LHCN-M2 (cell line): ENCODE data around the gene ZNF665. TPM values are rescaled to one million over a fixed set of nuclear protein-coding genes. Genes with fewer than 3 reads are reported as not detected.
"Not testable (repeated sequence)": the region's sequence is repeated elsewhere in the genome, so short reads cannot be mapped to it uniquely, and the experiment has no call there.

Experiments used
- DNase-seq: peaks from one replicate; pipeline ENCODE4 v3.0.0-alpha.2; 2012; ENCODE audit warnings: low read depth
- polyA plus RNA-seq: library from polyadenylated mRNA; unstranded; fragments of >200 nt; gene quantifications from one replicate; pipeline ENCODE4 v1.2.1, GENCODE V29; 2012; ENCODE audit warnings: missing spikeins
- total RNA-seq: library from RNA; depleted of rRNA; stranded (reverse); fragments of >200 nt; gene quantifications from 2 replicates; pipeline ENCODE4 v1.2.3, GENCODE V29; 2014; rRNA removed

ZNF665 gene
- 0.11 TPM in 1 of 2 replicates, not detected in the other for total RNA-seq
- 0.06 TPM for polyA plus RNA-seq

GRCh38 chr19:53192771-53193534 is at the start of gene ZNF665:
Gene ZNF665 (minus strand): TSS chr19:53193358. CDS start chr19:53182898, 10,460 bp downstream.
- no peak for DNase-seq

DNA sequence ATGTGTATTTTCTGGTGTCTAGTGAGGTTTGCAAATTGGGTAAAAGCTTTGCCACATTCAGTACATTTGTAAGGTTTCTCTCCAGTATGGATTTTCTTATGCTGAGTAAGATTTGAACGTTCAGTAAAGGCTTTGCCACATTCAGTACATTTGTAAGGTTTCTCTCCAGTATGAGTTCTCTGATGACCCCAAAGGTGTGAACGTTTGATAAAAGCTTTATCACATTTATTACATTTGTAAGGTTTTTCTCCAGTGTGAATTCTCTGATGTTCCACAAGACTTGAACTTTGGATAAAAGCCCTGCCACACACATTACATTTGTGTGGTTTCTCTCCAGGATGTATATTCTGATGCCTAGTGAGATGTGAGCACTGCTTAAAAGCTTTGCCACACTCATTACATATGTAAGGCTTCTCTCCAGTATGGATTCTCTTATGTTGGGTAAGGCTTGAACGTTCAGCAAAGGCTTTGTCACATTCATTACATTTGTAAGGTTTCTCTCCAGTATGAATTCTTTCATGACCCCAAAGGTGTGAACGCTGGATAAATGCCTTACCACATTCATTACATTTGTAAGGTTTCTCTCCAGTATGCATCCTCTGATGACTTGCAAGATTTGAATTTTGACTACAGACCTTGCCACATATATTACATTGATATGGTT is 44.1 kb upstream of the ZNF665 start:
- DNase-seq, result no peak

DNA sequence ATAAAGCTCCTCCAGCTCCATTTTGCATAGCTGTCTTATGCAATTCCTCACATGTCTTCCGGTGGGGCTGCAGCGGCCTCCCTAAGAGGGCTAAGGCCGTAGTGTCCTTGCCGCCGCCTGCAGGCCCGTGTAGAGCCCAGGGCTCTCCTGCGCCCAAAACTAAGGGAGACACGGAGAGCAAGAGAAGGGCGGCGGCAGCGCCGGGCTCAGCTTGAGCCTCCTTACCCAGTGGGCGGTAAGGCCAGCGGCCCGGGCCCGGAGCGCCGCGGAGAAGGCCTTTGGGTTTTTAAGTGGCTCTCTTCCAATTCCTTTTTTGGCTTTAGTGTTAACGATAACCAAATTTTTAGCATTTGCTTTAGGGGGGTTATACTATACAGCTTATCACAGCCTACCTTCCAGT is 31.4 kb upstream of the ZNF665 start:
- no peak for DNase-seq

GRCh38 chr19:53222716-53223115 is 29.6 kb upstream of the ZNF665 start:
- not testable (repeated sequence) for DNase-seq

DNA sequence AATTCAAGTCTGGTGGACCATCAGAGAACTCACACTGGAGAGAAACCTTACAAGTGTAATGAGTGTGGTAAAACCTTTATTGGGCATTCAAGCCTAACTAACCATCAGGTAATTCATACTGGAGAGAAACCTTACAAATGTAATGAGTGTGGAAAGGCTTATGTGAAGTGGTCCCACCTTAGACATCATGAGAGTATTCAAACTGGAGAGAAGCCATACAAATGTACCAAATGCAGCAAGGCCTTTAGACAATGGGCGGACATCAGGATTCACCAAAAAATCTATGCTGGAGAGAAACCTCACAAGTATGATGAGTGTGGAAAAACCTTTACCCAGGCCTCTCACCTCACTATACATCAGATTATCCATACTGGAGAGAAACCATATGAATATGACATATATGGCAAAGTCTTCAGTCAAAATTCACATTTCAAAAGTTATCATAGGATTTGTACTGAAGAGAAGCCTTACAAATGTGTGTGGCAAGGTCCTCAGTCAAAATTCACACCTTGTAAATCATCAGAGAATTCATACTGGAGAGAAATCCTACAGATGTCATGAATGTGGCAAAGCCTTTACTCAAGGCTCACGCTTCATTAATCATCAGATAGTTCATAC is 19.7 kb upstream of the ZNF665 start:
- no peak for DNase-seq

GRCh38 chr19:53211554-53211953 is 18.4 kb upstream of the ZNF665 start:
- DNase-seq, result not testable (repeated sequence)

- peak; percentile 19 for DNase-seq
Measured at GRCh38 chr19:53196777-53197396, 3.7 kb upstream of the ZNF665 start.

DNA sequence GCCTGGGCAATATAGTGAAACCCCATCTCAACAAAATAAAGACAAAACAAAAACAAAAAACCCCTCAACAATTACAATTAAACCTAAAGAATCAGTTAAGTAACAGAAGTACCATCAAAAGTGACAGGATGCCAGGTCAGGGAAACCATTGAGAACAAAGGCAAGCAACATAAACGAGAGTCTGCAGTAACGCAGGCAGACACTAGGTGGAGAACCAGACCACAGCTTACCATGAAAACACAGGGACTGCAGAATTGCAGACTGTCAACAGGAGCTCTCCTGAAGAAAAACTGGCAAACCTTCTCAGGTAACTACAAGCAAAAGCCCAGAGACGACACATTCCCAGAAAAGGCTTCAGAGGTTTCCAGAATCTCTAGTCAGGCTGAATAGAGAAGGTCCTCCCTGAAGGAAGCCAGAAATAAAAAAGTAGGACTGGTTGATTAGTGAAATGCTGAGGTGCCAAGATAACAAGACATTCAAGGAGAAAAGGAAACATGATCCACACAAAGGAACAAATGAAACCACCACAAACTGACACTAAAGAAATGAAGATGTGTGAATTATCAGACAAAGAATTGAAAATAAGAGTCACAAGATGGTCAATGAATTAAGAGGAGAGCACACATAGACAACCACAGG is 2.2 kb upstream of the ZNF665 start:
- peak; percentile 49 for DNase-seq

DNA sequence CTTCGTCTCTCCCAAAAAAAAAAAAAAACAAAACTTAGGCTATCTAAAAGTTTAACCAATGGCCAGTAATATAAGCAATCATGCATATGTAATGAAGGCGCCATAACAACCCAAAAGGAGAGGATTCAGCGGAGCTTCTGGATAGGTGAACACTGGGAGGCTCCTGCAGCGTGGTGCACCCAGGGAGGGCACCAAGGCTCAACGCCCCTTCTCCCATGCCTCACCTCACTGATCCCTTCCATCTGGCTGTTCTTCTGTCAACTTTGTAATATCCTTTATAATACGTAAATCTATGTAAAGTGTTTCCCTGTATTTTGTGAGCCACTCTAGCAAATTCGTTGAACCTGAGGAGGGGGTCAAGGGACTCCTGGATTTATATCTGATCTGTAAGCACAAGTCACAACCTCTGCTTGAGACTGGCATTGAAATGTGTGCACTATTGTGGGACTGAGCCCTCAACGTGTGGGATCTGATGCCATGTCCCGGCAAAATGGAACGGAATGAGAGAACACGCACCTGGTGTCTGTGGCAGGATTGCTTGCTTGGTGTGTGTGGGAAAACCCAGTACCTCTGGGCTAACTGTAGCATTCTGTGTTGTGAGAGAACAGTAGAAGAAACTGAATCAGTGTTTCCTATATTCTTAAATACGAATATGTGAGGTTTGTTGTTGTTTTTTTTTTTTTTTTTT is 521 bp upstream of the ZNF665 start:
- DNase-seq, result no peak

DNA sequence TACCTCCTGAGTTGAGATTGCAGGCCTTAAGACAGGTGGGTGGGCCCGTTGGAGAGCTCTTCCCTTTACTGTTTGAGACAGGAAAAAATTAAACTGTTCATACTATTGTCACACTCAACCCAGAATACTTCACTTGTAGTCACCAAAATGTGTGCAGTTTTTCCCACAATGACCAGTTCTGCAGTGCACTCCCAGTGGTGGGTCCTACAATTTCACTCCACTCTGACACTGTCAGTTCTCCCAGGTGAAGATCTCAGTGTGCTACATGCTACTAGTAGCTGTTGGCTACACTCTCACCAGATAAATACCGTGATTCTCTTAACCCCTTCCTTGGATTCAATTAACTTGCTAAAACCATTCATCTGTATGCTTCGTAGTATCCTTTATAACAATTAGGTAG is 2.9 kb downstream of the ZNF665 start:
- DNase-seq, result no peak

DNA sequence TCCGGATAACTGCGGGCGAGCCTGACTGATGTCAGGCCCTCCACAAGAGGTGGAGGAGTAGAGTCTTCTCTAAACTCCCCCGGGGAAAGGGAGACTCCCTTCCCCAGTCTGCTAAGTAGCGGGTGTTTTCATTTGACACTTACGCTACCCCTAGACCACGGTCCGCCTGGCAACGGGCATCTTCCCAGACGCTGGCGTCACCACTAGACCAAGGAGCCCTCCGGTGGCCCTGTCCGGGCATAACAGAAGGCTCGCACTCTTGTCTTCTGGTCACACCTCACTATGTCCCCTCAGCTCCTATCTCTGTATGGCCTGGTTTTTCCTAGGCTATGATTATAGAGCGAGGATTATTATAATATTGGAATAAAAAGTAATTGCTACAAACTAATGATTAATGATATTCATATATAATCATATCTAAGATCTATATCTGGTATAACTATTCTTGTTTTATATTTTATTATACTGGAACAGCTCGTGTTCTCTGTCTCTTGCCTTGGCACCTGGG is 3.4 kb downstream of the ZNF665 start:
- DNase-seq, result not testable (repeated sequence)

- DNase-seq, result not testable (repeated sequence)
Measured at GRCh38 chr19:53185155-53185882, 7.8 kb downstream of the ZNF665 start.

DNA sequence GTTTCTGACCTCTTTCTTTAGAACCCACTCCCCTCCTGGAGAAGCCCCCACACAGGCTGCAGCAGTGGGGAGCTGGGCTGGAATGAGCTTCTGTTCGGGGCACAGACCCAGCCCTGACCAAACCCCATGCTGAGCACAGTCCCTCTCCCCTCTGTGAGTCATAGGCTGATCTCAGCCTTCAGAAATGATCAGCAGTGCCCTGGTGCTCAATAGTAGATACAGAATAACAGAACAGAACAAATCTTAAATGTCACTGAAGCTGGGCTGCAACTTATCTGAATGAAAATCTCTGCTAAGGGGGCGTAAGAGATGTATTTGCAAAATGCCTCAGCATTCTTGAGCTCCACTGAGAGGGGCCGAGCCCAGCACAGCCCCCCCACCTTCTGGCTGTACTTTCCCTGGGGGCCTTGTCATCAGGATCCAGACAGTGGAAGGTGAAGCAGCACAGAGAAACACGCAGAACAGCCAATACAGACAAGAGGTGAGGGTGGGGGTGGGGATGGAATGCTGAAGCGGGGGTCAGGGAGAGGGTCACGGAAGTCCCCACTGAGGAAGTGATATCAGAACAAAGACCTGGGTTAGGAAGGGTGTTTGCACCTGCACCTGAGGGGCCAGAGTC is 9.9 kb downstream of the ZNF665 start:
- peak; percentile 21 for DNase-seq

DNA sequence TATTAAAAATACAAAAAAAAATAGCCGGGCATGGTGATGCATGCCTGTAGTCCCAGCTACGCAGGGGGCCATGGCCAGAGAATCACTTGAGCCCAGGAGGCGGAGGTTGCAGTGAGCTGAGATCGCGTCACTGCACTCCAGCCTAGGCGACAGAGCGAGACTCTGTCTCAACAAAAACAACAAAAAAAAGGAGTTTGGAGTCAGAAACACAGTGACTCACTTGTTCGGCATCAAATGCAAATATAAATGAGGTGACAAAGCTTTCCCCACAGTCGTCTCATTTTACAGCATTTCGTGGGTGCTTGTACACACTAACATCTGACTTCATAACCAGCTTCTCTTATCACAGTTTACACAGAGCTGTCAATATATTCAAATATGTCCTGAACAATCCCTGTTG is 11.0 kb downstream of the ZNF665 start:
- DNase-seq, result peak; percentile 49

DNA sequence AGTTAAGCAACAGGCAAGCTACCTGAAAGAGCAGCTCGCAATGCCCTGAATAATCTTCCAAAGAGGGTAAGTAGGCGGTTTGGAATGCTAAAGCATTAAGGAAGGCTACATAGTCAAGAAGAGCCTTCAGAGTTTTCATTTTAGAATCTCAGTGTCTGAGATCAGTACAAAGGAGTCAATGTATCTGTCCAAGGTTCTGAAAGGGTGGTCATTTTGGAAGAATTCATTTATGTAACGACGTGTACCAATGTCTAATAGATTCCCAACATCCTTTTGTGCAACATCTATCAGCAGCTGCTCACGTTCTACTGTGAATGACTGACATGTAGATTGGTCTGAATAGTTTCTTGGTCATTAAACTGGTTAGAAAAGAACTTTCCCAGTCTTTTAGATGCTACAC is 15.2 kb downstream of the ZNF665 start:
- DNase-seq, result no peak

DNA sequence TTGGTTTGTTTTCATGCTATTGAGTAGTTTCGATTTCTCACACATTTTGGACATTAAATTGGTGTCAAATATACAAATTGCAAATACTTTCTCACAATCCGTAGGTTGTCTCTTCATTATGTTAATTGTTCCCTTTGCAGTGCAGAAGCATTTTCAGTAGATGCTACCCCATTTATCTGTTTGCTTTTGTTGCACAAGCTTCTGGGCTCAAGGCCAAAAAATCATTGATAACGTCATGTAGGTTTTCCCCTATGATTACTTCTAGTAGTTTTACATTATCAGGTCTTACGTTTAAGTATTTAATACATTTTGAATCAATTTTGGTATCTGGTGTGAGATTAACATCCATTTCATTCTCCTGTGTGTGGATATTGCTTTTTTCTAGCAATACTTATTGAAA is 20.3 kb downstream of the ZNF665 start:
- no peak for DNase-seq

- DNase-seq, result no peak
Measured at GRCh38 chr19:53165691-53166091, 27.5 kb downstream of the ZNF665 start.

GRCh38 chr19:53161123-53161522 is 32.0 kb downstream of the ZNF665 start:
- DNase-seq, result no peak

GRCh38 chr19:53160350-53160749 is 32.8 kb downstream of the ZNF665 start:
- DNase-seq, result no peak
